HG03066 (cell line): Measurements from ENCODE around the gene INPP5A.
"Not testable (repeated sequence)": the region's sequence is repeated elsewhere in the genome, so short reads cannot be mapped to it uniquely, and the experiment has no call there.

ENCODE experiments used
- ATAC-seq: cut with Tn5 transposase; IDR thresholded peaks from one replicate; pipeline ENCODE4 v1.9.1; 2021; ENCODE audit warnings: low read depth; ENCODE audit not compliant: unreplicated experiment

INPP5A gene, protein sequence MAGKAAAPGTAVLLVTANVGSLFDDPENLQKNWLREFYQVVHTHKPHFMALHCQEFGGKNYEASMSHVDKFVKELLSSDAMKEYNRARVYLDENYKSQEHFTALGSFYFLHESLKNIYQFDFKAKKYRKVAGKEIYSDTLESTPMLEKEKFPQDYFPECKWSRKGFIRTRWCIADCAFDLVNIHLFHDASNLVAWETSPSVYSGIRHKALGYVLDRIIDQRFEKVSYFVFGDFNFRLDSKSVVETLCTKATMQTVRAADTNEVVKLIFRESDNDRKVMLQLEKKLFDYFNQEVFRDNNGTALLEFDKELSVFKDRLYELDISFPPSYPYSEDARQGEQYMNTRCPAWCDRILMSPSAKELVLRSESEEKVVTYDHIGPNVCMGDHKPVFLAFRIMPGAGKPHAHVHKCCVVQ

DNA sequence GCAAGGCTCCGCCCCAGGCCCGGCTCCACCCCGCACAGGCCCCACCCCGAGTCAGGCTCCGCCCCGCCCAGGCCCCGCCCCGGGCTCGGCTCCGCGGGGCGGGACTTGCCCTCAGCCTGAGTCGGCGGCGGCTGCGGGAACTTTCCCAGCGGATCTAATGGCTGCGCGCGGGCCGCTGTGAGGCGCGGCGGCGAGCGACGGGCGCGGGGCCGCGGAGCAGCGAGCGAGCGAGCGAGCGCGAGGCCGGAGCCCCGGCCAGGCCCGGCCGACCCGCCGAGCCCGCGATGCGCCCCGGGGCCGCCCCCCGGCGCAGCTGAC is at the start of gene INPP5A:
TSS of gene INPP5A (plus strand) at position 104 of the 318 bp plus-strand sequence. CDS start 310 bp downstream, outside the sequence.
- no peak for ATAC-seq

DNA sequence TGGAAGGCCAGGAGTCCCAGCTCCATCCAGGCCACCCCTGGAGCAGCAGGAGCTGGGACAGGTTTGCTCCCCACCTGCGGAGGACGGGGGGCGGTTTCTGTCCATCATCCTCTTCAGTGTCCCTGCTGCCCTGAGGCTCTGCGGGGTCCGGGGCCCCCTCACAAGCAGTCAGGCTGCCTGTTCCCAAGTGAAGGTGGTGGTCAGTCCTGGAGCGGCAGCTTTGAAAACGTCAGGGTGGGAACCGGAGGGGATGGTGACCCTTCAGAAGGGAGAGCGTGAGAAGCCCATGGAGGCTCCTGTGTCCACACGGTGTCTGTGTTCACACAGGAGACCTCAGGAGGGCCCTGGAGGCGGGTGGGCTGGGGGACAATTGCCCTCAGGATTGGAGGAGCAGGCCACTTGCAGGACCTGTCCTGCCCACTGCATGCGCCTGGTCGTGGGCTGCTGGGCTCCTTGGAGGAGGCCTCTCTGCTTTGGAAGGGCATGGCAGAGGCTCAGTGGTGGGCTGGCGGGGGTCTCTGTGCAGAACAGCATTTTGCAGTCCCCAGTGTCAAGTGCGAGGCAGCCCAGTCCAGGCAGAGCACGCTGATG is 49.3 kb upstream of the INPP5A start:
- ATAC-seq: no peak

DNA sequence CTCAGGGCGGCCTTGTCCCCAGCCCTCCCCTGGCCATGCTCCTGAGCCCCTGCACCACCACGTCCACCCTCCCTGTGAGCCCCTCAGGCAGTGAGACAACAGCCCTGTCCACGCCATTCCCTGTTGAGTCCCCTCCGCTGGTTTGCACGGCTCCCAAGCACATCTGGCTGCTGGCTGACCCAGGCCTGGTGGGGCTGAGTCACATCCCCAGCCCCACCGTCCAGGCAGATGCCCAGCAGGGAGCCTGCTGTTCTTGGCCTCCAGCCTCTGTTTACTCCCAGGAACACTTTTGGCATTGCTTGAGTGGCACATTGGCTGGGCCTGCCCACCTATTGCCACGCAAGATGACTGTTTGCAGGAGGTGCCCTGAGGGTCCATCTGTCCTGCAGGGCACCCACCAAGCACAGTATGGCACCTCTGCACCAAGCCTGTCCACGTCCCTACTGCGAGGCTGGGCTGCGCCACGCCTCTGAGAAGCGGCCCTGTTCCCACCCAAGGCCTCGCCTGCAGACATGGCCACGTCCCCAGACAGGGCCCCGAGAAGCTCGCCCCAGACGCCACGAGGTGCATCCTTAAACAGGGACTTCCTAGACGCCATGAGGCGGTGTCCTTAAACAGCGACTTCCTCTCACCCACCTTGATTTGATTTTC is 48.4 kb upstream of the INPP5A start:
- no peak for ATAC-seq

DNA sequence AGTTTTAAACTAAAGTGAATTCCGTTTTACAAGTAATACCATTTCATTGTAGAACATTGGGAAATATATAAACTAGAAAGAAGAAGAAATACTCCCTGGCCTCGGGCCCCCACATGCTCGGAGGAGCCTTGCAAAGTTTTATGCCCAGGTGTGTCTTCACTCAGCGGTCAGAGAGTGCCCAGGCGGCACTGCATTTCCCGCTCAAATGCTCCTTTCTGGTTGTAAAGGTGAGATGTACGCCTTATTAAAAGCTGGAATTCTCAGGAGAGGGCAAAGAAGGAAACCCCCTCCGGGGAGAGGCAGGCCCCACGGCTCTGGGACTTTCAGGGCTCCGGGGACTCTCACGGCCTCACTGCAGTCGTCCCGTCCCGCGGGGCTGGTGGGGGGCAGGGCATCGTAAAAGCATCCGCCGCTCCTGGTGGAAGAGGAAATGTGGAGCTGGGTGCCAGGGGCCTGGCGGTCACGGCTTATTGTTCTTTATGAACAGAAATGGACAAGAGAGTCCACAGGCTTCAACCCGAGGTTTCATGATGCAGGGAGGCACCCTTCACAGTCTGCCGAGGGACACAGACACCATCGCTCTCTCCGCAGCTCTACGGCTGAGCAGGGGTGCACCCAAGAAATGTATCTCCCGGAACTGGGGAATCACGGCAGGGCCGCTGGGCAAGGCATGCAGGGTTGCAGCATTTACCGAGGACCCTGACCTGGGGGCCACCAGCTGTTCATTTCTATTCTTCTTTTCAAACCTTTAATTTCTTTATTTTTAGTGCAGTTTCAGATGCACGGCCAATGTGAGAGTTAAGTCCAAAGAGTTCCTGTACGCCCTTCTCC is 47.7 kb upstream of the INPP5A start:
- ATAC-seq: no peak

DNA sequence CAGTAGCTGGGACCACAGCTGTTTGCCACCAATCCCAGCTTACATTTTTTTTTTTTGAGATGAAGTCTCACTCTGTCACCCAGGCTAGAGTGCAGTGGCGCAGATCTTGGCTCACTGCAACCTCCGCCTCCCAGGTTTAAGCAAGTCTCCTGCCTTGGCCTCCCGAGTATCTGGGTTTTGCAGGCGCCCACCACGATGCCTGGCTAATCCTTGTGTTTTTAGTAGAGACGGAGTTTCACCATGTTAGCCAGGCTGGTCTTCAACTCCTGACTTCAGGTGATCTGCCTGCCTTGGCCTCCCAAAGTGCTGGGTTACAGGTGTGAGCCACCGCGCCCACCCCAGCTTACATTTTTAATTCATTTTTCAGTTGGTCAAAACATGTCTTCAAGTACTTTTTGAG is 46.1 kb upstream of the INPP5A start:
- ATAC-seq: not testable (repeated sequence)

DNA sequence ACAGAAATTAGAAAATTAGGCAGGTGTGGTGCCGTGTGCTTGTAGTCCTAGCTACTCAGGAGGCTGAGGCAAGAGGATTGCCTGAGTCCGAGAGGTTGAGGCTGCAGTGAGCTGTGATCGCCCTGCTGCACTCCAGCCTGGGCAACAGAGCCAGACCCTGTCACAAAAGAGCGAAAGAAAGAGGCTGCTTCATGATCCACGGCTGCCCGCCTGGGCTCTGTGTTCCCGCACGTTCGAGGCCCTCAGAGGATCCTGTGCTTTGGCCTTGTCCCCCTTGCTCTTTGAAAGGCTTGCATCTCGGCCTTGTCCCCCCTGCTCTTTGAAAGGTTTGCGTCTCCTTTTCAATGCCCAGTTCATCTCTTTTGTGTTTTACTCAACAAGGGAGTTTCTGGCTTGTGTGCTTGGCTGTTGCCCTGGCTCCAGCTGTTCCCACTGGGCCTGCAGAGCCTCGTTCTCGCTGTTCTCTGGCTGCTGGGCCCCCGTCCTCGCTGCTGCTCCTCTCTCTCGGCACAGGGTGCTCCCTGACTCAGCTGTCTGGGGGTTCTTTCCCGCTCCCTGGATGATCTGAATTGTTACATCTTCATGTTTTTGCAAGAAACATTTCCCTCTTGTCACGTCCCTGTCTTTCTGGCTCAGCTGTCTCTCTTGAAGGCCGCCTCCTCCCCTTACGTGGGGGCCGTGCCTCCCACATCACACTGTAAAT is 45.1 kb upstream of the INPP5A start:
- ATAC-seq: no peak

DNA sequence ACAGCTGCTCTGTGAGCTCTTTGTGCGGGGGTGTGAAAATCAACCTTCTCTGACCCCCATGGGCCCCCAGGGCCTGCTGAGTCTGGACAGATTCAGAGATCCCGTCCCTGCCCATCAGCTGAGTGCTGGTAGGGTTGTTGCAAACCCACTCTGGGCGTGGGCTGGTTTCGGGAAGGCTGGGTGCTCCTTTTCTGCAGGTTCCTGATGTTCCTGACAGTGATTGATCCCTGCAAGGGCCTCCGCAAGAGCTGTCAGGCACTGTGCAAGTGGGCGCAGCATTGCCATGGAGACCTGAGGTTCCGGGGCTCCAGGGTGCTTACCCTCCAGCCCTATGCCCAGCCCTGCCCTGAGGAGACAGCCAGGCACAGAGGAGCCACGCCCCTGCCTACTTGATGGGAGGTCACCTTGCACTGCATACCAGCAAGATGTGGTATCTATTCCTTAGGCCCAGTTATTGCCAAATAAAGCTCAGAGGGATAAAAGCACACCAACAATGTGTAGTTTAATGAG is 44.3 kb upstream of the INPP5A start:
- no peak for ATAC-seq

DNA sequence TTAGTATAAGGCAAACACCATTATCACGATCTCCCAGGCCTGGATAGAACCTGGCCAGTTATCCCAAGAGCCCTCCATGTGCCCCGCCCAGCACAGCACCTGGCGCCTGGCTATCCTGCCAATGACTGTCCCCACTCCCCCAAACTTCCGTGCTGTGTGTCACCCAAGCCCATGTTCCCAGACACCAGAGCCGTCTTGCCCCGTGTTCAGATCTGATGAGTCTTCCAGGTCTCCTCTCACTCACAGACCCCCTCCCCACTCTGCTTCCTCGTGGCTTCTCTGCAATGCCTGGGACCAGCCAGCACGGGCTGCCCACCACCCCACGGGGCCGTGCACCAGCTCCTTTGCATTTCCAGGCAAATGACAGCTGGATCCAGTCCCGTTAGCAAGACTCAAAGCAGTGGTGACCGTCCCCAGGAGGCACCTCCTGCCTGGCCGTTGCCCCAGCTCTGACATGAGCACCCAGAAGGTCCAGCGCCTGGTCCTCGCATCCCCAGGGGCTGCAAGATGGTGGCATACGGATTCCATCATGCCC is 43.8 kb upstream of the INPP5A start:
- ATAC-seq: no peak

DNA sequence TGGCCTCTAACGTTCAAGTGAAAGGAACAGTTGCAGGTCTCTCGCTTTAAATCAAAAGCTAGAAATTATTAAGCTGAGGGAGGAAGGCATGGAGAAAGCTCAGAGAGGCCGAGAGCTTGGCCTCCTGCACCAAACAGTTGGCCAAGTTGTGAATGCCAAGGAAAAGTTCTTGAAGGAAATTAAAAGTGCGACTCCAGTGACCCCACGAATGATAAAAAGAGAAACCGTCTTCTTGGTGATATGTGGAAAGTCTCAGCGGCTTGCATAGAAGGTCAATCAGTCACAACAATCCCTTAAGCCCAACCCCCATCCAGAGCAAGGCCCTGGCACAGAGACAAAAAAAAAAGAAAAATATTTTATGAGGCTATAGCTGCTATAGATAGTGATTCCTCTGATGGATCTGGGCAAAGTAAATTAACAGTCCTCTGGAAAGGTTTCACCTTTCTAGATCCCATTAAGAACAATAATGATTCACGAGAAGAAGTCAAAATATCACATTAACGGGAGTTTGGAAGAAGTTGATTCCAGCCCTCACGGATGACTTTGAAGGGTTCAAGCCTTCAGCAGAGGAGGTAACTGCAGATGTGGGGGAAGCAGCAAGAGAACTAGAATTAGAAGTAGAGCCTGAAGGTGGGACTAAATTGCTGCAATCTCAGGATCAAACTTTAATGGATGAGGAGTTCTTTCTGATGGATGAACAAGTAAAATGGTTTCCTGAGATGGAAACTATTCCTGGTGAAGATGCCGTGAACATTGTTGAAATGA is 42.5 kb upstream of the INPP5A start:
- ATAC-seq: no peak

DNA sequence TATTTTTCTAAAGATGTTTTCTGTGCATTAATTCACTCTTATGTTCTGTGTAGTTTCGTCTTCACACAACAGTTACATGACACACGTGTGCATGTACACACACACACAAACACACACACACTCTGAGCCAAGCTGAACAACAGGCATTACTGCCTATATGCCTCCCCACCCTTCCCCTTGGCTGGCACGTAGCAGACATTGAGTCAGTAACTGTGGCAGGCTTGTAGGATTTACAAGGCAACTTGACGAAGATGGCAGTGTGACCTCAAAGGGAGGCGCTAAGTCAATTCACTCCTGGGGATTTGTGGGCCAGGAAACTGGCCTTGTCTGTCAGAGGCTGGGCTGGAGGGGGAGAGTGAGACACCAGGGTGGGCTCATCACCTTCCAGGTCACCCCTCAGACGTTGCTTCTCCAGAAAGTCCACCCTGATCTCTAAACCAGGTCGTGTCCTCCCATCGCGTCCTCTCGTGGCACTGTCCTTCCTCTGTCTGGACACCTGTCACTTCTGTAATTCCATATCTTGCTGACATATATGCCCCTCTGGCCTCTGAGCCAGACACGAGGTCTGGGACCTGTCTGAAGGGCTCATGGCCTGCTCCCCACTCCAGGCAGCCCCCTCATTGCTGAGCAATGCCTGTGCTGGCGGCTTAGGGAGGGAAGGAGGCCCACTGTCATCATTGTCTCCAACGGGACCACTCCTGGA is 41.1 kb upstream of the INPP5A start:
- no peak for ATAC-seq

DNA sequence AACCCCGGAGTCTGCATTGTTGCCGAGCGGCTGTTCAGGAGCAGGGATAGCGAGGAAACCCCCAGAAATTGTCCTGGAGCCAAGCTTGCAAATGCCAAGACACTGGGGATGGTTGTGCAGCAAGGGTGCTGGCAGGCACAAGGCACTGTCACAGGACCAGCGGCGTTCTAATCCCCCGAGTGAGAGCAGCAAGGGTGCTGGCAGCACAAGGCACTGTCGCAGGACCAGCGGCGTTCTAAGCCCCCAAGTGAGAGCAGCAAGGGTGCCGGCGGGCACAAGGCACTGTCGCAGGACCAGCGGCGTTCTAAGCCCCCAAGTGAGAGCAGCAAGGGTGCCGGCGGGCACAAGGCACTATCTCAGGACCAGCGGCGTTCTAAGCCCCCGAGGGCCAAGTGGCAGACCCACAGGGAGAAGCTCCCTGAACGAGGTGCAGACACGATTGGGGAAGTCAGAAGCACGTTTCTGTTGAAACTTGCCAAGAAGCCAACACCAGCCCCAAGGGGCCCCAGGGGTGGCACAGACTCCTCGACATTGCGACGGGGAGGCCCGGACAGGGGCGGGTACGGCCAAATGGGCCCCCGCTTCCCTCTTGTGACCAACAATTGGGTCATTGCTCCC is 40.4 kb upstream of the INPP5A start:
- no peak for ATAC-seq

DNA sequence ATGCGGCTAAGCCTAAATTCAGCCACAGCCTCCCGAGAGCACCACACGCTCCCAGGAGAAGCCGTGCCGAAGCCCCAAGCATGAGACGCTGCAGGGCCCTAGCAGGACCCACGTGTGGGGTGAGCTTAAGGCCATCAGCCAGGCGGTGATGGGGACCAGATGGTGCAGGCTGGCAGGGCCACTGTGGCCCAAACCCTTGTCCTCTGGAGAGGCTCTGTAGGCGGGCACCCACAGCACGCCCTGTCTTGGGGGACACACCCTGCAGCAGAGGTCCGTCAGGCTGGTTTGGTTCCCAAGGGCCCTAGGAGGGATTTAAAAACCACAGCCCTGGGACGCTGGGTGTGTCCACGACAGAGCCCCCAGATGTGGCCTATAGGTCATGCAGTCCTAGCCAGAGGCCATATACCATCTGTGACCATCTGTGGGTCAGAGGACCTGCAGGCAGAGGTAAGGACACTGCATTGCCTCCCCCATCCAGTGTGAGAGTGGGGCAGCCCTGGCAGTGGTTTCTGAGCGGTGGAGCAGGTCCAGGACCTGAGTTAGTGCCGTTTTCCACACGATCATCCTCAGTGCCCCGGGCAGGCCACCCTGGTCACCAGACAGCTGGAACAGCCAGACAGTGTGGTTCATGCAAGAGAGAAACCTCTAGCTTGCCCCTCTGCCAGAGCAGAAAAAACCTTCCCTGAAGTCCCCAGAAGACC is 39.6 kb upstream of the INPP5A start:
- no peak for ATAC-seq

DNA sequence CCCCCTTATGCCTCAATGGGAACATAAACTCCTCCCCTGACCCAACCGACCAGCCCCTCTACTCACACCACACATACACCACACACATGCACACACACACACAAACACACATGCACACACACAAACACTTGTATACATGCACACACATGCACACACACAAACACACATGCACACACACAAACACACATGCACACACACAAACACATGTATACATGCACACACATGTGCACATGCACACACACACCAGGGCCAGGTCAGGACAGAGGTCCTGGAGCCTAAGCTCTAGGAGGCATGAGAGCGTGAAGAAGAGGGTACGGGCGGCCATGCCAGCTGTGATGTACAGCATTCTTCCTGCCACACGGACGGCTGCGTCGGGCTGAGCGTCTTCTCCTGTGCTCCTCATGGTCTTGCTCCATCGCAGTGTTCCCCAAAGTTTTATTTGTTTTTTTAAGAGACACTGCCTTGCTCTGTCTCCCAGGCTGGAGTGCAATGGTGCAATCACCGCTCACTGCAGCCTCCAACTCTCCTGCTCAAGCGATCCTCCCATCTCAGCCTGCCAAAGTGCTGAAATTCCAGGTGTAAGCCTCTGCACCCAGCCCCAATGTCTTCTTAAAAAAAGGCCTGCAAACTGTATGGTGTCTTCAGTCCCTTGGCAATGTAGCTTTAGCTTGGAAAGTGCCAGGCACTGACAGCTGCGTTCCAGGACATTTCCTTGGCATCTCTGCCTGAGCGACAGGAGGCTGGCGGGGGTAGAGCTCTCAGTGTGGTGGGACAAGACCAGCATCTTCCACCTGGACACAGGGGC is 38.8 kb upstream of the INPP5A start:
- no peak for ATAC-seq

DNA sequence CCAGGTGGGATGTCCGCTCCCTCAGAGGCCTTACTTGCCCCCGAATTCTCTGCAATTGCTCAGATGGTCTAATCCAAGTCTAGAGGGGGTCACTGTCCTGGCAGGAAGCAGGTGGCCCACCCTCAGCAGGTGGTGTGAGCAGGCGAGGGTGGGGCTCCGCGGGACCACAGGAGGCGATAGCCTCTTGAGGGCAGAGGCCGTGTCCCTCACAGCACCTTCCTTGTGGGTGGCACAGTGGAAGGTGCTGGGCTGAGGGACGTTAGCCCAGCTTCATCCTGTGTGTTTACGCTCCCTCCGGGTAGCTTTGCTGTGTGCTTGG is 38.3 kb upstream of the INPP5A start:
- no peak for ATAC-seq

DNA sequence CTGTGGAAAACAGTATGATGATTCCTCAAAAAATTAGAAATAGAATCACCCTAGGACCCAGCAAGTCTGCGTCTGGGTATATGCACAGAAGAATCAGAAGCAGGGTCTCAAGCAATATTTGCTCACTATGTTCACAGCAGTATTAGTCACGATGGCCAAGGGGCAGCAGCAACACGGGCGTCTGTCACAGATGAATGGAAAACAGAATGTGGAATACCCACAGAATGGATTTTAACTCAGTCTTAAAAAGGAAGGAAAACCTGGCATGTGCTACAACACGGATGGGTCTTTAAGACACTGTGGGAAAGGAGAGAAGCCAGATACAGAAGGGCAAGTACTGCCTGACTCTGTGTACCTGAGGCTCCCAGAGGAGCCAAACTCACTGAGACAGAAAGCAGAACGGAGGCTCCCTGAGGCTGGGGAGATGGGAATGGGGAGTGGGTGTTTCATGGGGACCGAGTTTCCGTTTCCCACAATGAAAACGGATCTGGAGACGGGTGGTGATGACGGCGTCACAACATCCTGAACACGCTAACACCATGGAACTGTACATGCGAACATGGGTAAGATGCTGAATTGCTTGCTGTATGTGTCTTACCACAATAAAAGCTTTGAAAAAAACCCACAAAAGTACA is 36.7 kb upstream of the INPP5A start:
- no peak for ATAC-seq

DNA sequence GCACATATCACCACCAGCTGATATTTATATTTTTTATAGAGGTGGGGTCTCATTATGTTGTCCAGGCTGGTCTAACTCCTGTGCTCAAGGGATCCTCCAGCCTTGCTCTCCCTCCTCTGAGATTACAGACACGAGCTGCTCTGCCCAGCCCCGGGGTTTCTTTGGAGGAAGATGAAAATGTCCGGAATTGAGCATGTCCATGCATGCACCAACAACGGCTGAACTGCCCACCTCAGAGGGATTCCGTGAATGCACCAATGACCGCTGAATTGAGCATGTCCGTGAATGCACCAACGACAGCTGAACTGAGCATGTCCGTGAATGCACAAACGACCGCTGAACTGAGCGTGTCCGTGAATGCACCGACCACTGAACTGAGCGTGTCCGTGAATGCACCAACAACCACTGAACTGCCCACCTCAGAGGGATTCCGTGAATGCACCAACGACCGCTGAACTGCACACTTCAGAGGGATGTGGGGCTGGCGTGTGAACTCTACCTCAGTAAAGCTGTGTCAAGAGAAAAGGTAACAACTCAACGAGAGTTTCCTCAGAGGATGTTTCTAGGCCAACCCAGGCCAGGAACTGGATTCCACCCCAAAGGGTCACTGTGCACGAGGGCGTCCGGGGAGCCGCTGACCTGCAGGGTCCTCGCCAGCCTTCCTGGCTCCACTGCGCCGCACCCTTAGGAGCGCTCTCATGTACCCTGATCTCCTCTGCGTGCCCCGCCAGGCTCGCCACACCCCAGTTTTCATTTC is 34.9 kb upstream of the INPP5A start:
- no peak for ATAC-seq
